HG03469 (cell line): ENCODE measurements around the gene SNRNP70.

Source experiments
- ATAC-seq: cut with Tn5 transposase; IDR thresholded peaks from one replicate; pipeline ENCODE4 v1.9.1; 2021; ENCODE audit warnings: mild to moderate bottlenecking, moderate library complexity, moderate number of reproducible peaks; ENCODE audit not compliant: unreplicated experiment

Gene SNRNP70

DNA sequence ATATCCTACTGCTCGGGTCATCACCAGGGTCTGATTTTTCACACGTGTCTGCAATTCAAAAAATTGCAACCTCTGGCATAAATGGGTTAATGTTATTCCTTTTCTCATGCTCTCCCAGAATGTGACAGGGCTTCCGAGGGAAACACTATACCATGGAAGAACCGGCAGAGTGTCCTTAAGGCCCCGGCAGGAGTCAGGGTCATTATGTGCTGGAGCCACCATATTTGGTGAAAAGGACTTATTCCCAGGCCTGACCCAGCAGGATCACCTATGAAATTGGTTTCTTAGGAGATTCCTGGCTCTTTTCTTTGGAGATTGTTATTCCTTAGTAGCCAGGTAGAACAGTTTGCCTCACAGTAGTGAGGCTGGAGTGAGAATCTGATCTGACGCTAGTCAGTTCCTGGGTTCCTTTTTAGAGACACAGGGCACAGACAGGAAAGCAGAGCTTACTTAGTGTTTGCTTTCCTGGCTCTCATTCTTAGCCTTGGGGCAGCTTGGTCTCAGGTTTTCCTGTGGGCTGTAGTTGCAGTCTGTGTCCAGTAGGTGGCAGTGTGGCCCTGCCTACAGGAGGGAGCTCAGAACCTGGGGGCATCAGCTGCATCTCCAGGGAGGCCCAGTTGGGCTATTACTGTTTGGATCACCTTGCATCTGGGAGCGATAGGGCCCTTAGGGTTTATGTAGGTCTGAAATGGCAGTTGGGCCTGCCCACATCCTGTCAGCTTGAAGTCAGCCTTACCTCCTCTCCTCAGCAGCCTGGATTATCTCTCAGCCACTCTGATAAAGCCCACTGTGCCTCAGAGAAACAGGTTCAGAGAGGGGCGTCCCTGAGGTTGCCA lies 12.4 kb downstream of the SNRNP70 start:
- no peak for ATAC-seq

DNA sequence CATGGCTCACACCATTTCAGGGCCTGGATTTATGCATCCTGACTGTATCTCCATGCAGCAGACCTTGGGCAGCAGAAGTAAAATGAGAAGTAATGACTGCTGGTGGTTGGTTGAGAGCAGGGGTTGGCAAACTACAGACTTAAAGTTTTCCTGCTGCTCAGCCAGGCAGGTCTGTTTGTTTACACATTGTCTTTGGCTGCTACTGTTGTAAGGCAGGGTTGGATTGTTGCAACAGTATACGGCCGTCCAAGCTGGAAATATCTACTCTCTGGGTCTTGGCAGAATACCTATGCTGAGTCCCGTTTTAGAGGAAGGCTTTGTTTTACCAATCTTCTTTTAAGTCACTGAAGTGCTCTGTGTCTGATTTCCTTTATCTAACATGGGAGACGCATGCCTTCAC lies 13.5 kb downstream of the SNRNP70 start:
- no peak for ATAC-seq

DNA sequence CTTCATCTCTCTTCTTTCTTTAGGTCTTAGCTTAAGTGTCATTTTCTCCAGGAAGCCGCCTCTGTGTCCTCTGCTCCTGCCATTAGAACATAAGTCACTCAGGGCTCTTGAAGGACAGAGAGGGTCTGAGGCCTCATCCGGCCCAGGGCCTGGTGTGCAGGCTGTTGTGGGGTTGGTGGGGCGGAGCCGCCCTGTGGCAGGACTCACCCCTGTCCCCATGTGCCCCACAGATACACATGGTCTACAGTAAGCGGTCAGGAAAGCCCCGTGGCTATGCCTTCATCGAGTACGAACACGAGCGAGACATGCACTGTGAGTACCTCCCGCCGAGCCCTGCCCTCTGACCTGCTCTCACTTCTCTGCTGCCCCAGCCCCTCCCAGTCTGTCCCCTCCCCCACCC lies 15.9 kb downstream of the SNRNP70 start:
- no peak for ATAC-seq

DNA sequence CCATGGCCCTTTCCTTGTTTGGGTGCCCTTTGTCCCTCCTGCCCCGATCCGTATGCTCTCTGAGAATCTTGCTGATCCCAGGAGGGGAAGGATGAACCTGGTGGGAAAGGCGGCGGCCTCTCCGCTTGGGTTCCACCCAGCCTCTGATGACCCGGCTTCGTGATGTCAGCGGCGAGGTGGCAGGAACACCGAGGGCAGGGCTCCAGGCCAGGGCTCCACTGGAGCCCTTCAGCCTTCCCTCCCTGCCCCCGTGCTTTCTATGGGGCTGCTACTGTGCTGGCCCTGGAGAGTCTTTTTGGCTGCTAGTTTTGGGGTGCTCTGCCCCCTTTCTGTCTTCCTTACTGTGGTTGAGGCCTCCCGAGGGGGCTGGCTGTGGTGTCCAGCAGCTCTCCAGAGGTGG lies 17.1 kb downstream of the SNRNP70 start:
- no peak for ATAC-seq

DNA sequence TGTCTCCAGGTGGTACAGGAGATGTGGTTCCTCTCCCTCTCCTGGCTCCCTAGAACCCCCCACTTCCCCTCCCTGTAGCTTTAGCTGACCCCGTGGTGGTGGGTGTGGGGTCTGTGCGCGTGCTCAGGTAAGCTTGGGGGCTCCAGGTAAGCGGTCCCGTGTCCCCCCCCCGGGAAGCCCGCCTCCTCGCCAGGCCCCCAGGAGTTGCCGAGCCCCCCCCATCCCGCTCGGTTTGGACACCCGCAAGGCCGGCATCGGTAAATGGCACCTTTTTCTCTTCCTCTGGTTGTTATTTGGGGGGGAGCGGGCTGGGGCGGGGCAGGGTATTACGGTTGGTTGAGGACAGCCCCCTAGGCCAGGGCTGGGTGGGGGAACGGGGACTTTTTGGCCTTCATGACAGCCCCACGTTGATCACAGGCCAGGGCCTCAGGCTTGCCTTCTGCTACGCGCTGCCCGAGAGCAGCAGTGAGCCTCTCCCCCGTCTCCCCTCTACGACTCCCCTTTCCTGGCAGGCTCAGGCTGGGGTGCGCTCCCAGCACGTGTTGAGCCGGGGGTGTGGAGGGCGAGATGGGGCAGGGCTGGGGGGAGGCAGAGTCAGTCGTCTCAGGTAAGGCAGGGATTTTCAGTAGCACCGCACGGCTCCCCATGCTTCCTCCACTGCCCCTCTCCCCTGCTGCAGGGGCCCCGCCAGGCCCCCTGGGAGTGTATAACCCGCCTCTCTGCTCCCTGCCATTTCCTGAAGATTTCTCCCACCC lies 18.3 kb downstream of the SNRNP70 start:
- ATAC-seq, result no peak

DNA sequence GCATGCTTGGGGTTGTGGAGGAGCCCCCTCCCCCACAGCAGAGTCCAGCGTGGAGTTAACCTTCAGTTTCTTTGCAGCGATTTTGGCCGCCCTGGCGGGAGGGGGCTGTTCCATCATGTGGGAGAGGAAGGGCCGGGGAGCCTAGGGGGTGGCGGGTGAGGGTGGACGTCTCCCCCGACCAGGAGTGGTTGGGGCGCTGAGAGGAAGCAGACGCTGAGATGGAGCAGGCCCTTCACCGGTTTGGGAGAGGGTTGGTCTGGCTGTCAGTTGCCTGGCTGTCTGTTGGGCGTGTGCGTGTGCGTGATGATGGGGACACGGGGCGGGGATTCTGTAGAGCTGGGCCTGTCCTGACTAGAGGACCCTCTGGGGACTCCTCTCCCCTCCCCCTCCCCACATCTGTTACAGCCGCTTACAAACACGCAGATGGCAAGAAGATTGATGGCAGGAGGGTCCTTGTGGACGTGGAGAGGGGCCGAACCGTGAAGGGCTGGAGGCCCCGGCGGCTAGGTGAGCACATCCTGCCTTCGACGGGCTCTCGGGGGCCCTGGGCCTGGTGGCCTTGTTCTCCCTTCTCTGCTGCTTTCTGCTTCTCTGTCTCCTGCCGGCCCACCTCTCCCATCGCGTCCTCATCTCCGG lies 19.1 kb downstream of the SNRNP70 start:
- ATAC-seq, result no peak

DNA sequence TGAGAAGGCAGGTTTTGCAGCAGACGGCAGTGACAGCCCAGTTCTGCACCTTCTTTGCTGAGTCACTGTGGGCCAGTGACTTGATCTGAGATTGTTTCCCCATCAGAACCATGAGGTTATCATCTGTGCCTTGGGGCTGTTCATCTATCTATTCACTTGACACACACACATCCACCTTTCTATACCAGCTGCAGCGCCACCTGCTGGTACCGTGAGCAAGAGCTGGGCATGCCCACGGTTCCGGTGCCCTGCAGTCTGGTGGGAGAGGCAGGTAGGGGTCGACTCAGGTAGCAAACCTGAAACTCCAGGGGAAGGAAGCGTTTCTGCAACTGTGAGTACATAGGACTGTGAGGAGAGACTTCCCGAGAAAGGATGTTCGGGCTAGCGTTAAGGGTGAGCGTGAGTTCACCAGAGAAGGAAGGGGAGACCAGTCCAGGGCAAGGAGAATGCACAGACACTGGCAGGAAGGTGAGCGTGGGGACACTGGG lies 21.4 kb downstream of the SNRNP70 start:
- ATAC-seq, result no peak

DNA sequence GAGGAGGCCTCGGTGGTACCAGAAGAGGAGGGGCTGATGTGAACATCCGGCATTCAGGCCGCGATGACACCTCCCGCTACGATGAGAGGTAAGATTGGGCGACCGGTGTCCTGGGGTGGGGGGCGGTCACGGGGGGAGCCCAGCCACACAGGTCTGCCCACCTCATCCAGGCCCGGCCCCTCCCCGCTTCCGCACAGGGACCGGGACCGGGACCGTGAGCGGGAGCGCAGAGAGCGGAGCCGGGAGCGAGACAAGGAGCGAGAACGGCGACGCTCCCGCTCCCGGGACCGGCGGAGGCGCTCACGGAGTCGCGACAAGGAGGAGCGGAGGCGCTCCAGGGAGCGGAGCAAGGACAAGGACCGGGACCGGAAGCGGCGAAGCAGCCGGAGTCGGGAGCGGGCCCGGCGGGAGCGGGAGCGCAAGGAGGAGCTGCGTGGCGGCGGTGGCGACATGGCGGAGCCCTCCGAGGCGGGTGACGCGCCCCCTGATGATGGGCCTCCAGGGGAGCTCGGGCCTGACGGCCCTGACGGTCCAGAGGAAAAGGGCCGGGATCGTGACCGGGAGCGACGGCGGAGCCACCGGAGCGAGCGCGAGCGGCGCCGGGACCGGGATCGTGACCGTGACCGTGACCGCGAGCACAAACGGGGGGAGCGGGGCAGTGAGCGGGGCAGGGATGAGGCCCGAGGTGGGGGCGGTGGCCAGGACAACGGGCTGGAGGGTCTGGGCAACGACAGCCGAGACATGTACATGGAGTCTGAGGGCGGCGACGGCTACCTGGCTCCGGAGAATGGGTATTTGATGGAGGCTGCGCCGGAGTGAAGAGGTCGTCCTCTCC lies 22.6 kb downstream of the SNRNP70 start:
- no peak for ATAC-seq

DNA sequence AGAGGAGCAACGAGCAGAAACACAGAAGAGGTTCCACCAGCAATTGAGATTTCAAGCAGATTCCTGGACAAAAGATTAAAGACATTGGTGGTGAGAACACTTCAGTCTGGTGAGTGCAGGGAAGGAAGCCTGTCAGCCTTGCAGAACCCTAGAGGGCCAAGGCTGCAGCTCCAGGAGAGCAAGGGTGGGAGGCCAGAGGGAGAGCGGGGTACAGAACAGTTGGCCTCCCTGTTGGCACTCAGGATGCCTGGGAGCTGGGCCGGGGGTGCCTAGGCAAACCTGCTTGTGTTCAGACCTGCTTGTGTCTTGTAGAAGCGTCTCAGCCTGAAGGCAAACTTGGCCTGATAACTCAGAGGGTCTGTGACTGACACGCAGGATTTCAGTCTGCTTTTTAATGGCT lies 23.8 kb downstream of the SNRNP70 start:
- ATAC-seq, result no peak

DNA sequence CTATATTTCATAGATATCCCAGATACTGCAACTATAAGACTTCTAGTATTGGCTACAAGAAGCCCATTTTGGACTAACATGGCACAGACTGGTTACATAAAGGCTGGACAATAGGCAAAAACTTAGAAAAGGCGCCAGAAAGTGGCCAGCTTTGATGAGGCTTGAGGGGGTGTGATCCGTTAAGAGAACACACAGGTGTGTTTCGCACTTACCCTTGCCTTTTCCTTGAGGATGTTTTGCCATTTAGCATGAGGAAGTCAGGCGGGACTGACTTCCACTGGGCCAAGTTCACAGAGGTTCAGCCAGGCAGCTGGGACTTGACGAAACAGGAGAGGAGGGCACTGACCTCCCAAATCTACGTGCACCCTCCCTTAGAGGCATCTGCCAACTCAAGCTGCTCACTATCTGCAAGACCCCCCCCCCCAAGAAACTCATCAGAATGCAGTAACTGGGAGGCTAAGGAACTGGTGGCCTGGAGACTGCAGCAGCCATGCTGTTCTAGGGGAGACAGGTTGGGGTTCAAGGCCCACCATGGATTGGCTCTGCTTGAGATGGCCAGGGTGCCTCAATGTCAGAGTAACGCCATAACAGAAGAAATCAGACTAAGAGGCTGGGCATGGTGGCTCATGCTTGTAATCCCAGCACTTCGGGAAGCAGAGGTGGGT lies 24.4 kb downstream of the SNRNP70 start:
- no peak for ATAC-seq

DNA sequence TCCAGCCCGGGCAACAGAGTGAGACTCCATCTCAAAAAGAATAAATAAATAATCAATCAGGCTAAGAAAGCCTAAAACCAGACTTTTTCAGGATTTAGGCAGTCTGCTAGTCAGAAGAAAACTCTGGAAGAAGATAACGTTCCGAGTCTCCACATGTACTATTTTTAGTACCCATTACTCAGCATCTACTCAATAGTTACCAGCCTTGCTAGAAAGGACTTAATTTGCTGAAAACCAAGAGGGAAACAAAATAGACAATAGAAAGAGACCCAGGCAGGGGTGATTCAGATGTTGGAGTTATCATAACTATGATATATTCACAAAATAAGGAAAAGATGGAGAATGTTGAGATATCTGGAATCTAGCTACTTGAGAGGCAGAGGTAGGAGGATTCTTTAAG lies 25.3 kb downstream of the SNRNP70 start:
- ATAC-seq, result no peak

DNA sequence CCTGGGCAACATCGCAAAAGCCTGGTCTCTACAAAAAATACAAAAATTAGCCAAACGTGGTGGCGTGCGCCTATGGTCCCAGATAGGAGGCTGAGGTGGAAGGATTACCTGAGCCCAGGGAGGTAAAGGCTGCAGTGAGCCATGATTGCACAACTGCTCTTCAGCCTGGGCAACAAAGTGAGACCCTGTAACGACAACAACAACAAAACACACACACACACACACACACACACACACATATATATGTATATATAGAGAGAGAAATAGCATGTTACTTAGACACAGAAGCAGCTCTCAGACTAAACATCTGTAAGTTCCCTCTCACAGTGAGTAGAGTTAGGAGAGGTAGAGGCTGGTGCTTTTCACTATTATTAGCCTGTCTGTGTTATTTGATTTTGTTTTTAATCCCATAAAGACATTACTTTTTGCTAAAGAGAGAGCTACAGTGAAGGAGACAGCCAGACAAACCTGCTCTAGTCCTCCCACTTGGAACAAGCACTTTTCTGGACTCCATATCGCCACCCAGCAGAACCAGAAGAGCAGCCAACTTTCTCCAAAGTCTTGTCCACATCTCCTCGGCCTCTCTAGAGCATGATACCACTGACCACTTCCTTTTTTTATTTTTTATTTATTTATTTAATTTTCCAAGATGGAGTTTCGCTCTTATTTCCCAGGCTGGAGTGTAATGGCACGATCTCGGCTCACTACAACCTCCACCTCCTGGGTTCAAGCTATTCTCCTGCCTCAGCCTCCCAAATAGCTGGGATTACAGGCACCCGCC lies 26.2 kb downstream of the SNRNP70 start:
- ATAC-seq, result no peak

DNA sequence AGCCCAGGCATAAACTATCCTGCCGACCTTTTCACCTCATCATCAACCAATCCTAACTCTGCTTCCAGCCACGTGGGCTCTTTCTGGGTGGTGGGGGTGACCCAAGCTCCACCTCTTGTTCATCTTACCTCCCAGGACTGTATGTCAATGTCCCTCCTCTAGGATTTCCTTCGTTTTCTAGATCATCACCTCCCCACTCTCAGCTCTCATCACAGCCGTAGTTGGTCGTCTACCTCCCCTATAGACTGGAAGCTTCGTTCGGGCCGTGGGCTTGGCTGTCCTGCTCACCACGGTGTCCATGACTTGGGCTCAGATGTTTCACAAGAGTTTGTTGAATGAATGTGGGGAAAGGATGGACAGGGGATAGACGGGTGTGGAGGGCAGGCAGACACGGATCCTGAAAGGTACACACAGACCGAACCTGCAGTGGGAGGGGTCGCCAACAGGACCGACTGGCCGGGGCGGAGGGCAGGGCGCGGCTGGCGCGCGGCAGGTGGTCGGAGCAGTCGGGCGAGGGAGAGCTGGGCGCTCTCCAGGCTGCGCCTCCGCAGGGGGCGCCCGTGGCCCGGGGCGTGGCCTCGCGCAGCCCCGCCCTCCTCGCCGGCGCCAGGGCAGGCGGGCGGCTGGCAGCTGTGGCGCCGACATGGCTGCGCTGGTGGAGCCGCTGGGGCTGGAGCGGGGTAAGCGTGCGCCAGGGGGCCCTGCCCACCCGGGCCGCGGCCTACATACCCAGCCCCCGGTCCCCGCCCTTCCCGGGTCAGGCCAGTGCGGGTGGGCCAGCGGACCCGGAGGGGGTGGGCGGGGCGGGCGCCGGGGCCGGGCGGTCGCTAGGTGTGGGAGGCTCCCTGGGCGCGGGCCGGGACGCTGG lies 28.7 kb downstream of the SNRNP70 start, which contains the start of gene LIN7B:
TSS of gene LIN7B (plus strand) at position 609 of the 868 bp plus-strand sequence. CDS start at position 644, 35 bp downstream.
- no peak for ATAC-seq

DNA sequence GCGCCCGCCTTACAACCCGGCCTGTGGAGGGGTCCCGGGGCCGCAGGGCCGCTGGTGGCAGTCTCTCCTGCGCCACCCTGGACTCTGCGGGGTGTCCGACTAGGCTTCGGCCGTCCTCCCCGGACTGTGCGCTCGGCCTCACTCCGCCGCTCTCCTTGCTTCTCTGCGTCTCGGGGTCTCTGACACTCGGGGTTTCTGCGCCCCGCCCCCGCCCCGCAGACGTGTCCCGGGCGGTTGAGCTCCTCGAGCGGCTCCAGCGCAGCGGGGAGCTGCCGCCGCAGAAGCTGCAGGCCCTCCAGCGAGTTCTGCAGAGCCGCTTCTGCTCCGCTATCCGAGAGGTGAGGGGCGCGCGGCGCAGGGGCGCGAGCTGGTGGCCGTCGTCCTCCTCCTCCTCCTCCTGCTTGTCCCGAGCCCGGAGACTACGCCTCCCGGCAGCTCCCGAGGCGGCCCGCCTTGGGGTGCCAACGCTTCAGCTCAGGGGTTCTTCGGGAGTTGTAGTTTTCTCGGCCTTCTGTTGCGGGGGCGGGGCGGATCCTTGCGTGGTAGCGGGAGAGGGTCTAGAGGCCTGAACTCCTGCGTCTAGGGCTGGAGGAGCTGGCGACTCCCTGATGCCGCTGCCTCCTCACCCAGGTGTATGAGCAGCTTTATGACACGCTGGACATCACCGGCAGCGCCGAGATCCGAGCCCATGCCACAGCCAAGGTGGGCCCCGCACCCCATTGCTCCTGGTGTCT lies 29.5 kb downstream of the SNRNP70 start:
- ATAC-seq, result no peak

DNA sequence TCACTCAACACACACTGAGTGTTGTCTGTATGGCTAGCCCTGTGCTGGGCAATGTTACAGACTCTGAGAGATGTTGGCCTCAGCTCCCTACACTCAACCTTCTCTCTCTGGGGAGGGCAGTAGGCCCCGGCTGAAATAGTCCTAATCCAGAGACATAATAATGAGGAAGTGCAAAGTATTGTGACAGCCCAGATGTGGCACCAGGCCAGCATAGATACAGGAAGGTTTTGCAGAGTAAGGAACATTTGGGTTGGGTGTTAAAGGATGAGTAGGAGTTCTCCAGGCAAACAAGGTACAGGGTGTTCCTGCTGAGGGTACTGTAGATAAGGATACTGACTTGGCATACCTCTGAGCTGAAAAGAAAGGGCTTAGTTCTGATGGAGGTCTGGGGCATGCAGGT lies 31.3 kb downstream of the SNRNP70 start:
- ATAC-seq, result no peak

DNA sequence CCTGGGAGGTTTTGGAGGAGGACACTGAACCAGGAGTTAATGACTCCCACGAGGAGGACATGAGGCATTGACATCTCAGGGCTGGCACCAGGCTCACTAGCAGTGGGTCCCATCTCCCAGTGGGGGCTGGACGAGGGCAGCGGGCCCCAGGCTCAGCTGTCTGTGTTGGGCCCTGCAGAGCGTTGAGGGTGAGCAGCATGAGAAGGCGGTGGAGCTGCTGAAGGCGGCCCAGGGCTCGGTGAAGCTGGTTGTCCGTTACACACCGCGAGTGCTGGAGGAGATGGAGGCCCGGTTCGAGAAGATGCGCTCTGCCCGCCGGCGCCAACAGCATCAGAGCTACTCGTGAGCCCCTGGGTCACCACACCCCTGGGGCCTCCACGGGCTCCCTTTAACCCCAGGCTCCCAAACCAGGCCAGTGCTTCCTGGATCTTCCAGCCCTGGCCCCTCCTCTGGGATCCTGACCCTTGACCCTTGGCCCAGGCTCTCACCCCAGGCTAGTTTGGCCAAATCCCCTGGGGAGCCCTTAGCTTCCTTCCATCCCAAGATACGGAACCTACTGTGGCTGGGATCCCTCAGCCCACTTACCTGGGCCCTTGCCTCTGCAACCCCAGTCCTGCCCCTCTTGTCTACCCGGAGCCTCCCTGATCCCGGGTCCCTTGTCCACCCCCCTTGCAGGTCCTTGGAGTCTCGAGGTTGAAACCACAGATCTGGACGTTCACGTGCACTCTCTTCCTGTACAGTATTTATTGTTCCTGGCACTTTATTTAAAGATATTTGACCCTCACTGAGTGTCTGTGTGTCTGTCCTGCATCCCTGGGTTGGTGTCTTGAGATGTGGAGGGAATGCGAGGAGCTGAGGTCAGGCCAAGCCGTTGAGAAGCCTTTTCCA lies 32.7 kb downstream of the SNRNP70 start:
- no peak for ATAC-seq
